A673 (cell line): ENCODE results near the gene CD300LF. TPM values are rescaled to one million over a fixed set of nuclear protein-coding genes. Genes with fewer than 3 reads are reported as not detected.

Source experiments
- BruUV-seq: library from RNA; stranded (reverse); fragments of 400-500 nt; replicated peaks from 2 replicates; lab custom pipeline; 2021; lab: Mats Ljungman, UMichigan
- CTCF ChIA-PET: fragments of 300-600 bp; sonication (Branson Sonifier 250); formaldehyde crosslinking; loops from one replicate; lab custom pipeline; 2022; ENCODE audit warnings: antibody characterized with exemption; lab: Charles Lee
- POLR2A ChIA-PET: fragments of 300-600 bp; sonication (Branson Sonifier 250); formaldehyde crosslinking; loops from one replicate; lab custom pipeline; 2022; ENCODE audit warnings: antibody characterized with exemption; ENCODE audit not compliant: low non-redundant PET; lab: Charles Lee
- DNase-seq: peaks from one replicate; pipeline ENCODE4 v3.0.0-alpha.2; 2015; ENCODE audit warnings: low spot score
- H3K27ac ChIP-seq: fragments of 200-600 bp; sonication (generic); 2 replicates; pipeline ENCODE4 v1.5.1; 2016; ENCODE audit warnings: mixed run types, low read depth, mild to moderate bottlenecking, mixed read lengths, antibody characterized with exemption, low read length; ENCODE audit not compliant: poor library complexity, severe bottlenecking
- H3K27me3 ChIP-seq: fragments of 200-600 bp; sonication (generic); replicated peaks from 2 replicates; pipeline ENCODE4 v1.6.1; 2017; ENCODE audit warnings: mixed run types, low read depth, mild to moderate bottlenecking, mixed read lengths, antibody characterized with exemption, low read length; ENCODE audit not compliant: insufficient read depth, poor library complexity
- H3K36me3 ChIP-seq: fragments of 200-600 bp; sonication (generic); 2 replicates; pipeline ENCODE4 v1.6.1; 2016; ENCODE audit warnings: mixed run types, mild to moderate bottlenecking, mixed read lengths, antibody characterized with exemption, low read length; ENCODE audit not compliant: insufficient read depth, poor library complexity, severe bottlenecking
- H3K4me1 ChIP-seq: fragments of 200-600 bp; sonication (generic); 2 replicates; pipeline ENCODE4 v1.6.1; 2017; ENCODE audit warnings: mixed run types, mild to moderate bottlenecking, mixed read lengths, antibody characterized with exemption, low read length; ENCODE audit not compliant: insufficient read depth, poor library complexity, severe bottlenecking
- H3K4me3 ChIP-seq: fragments of 200-600 bp; sonication (generic); 2 replicates; pipeline ENCODE4 v1.5.1; 2016; ENCODE audit warnings: low read depth, mixed run types, mild to moderate bottlenecking, mixed read lengths, low read length; ENCODE audit not compliant: poor library complexity, severe bottlenecking
- H3K9me3 ChIP-seq: fragments of 200-600 bp; sonication (generic); 2 replicates; pipeline ENCODE4 v1.6.1; 2016; ENCODE audit warnings: mixed run types, low read depth, mild to moderate bottlenecking, mixed read lengths, antibody characterized with exemption, low read length; ENCODE audit not compliant: poor library complexity, severe bottlenecking
- EZH2 ChIP-seq: fragments of 200-600 bp; sonication (generic); IDR thresholded peaks from 2 replicates; pipeline ENCODE4 v1.6.1; 2017; ENCODE audit warnings: borderline replicate concordance, low read depth, mild to moderate bottlenecking, mixed read lengths, antibody characterized with exemption, low read length; ENCODE audit not compliant: poor library complexity, severe bottlenecking
- intact Hi-C: fragments of 100-400 bp; cut with micrococcal nuclease; formaldehyde crosslinking; loops from one replicate; pipeline ENCODE4 v1.10.0; 2022; ENCODE audit not compliant: unreplicated experiment
- total RNA-seq: library from RNA; stranded (reverse); gene quantifications from 2 replicates; pipeline ENCODE4 v1.2.3, GENCODE V29; 2021
- TF ChIP-seq, protein P1 (sequence below): fragments of 300-800, 200-600 bp; sonication (generic); conservative IDR thresholded peaks from 2 replicates; pipeline ENCODE4 v1.5.1; 2017; ENCODE audit warnings: low read depth, mild to moderate bottlenecking, antibody characterized with exemption, low read length, moderate library complexity, mixed read lengths

Gene CD300LF
- total RNA-seq, 1 experiment from 2014 or later, result not detected

DNA sequence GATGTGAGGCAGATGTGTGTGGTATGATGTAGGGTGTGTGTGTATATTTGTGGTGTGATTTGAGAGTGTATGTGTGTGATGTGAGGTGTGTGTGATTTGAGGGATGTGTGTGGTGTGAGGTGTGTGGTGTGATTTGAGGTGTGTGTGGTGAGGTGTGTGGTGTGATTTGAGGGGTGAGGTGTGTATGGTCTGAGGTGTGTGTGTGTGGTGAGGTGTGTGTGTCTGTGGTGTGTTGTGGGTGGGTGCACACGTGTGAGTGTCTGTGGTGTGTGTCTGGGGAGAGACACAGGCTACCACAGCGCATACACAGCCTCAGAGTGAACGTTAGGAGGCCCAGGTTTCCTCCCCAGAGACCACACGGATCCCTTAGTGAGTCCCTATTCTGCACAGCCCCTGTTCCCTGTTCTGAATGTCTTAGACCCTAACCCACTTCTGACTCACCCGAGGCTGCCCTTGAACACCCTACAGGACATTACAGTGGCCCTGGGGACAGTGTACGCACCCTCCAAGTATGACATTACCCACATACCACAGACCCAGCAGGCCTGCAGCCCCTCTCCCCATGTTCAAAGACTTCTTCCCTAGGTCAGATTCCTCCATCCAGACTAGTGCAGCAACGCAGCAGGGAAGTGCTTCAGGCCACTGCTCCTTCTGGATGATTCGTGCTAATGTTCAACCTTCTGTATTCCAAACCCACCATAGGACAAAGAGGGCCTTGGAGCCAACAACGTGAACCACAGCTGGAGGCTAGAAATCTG is 20.8 kb upstream of the CD300LF start:
- H3K27ac ChIP-seq, result no peak overlapping the region
- no TSS peak for BruUV-seq
- POLR2A ChIA-PET, result no interaction called here
- no peak overlapping the region for H3K4me3 ChIP-seq
- intact Hi-C loops, result no loop called here
- peaks cover 53% of the 10 kb centered on the region for H3K27me3 ChIP-seq
- DNase-seq, result no peak
- H3K4me1 ChIP-seq, result peaks cover 15% of the 10 kb centered on the region
- H3K36me3 ChIP-seq, result no peaks in the 10 kb centered on the region
- TF ChIP-seq, protein P1, sequence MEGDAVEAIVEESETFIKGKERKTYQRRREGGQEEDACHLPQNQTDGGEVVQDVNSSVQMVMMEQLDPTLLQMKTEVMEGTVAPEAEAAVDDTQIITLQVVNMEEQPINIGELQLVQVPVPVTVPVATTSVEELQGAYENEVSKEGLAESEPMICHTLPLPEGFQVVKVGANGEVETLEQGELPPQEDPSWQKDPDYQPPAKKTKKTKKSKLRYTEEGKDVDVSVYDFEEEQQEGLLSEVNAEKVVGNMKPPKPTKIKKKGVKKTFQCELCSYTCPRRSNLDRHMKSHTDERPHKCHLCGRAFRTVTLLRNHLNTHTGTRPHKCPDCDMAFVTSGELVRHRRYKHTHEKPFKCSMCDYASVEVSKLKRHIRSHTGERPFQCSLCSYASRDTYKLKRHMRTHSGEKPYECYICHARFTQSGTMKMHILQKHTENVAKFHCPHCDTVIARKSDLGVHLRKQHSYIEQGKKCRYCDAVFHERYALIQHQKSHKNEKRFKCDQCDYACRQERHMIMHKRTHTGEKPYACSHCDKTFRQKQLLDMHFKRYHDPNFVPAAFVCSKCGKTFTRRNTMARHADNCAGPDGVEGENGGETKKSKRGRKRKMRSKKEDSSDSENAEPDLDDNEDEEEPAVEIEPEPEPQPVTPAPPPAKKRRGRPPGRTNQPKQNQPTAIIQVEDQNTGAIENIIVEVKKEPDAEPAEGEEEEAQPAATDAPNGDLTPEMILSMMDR, result no peak
- TF ChIP-seq EZH2, result no peak
- H3K9me3 ChIP-seq, result no peaks in the 10 kb centered on the region
- CTCF ChIA-PET, result no interaction called here

DNA sequence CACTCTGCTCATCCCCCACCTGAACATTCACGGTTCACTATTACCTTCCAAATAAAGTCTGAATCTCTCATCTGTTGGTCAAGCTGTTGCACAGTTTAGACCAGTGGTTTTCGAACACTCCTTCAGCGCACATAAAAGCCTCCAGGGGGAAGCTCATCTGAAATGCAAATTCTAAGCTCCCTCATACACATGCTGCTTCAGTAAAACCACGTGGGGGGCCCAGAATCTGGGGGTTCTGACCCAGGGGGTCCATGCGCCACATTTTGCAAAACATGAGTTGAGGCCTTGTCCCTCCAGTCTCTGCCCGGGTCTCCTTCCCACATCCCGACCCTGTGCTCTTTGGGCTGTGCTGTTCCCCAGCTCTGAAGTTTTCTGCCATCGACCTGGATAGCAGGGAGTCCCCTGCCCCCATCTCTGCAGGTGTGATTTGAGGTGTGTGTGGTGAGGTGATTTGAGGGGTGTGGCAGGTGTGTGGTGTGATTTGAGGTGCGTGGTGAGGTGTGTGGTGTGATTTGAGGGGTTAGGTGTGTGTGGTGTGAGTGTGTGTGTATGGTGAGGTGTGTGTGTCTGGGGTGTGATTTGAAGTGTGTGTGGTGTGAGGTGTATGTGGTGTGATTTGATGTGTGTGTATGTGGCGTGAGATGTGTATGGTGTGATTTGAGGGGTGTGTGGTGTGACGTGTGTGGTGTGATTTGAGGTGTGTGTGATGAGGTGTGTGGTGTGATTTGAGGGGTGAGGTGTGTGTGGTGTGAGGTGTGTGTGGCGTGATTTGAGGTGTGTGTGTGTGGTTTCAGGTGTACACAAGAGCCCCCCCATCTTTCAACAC is 19.5 kb upstream of the CD300LF start:
- intact Hi-C loops, result no loop called here
- no peak for DNase-seq
- Histone ChIP-seq H3K36me3 (no peaks in the 10 kb centered on the region), H3K4me3 (no peak overlapping the region), H3K9me3 (no peaks in the 10 kb centered on the region), H3K27ac (no peak overlapping the region), H3K27me3 (peaks cover 40% of the 10 kb centered on the region), H3K4me1 (peaks cover 2% of the 10 kb centered on the region)
- no TSS peak for BruUV-seq
- POLR2A ChIA-PET, result no interaction called here
- CTCF ChIA-PET, result no interaction called here
- TF ChIP-seq EZH2, result no peak
- TF ChIP-seq, protein P1, result no peak

DNA sequence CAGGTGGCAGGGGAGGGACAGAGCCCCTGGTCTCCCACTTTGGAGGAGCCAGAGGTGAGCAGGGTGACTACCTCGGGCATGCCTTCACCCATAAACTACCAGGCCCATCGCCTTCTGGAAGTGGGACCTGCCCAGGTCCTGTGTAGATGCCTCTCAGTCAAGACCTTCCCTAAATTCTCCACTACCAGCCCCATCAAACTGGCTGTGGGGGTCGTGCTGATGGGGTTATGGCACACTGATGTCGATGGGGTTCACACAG is 18.6 kb upstream of the CD300LF start:
- H3K27me3 ChIP-seq, result peaks cover 30% of the 10 kb centered on the region
- H3K27ac ChIP-seq, result no peak overlapping the region
- POLR2A ChIA-PET, result no interaction called here
- no peak overlapping the region for H3K4me3 ChIP-seq
- CTCF ChIA-PET, result no interaction called here
- DNase-seq, result no peak
- H3K36me3 ChIP-seq, result no peaks in the 10 kb centered on the region
- BruUV-seq, result no TSS peak
- no peaks in the 10 kb centered on the region for H3K9me3 ChIP-seq
- TF ChIP-seq, protein P1, result no peak
- TF ChIP-seq EZH2, result no peak
- no peaks in the 10 kb centered on the region for H3K4me1 ChIP-seq
- intact Hi-C loops, result no loop called here
